Fibroblast of the aortic adventitia (primary cell): ENCODE data around the gene ZXDC. TPM values are rescaled to one million over a fixed set of nuclear protein-coding genes. Genes with fewer than 3 reads are reported as not detected.

ENCODE experiments used
- DNase-seq: peaks from one replicate; pipeline ENCODE4 v3.0.0-alpha.2; 2010; ENCODE audit warnings: low read depth
- H3K4me3 ChIP-seq: 2 replicates; pipeline ENCODE4 v1.5.1; 2011; ENCODE audit warnings: low read depth, mild to moderate bottlenecking, control low read depth, low read length, moderate library complexity
- total RNA-seq: library from RNA; depleted of rRNA; stranded (reverse); fragments of >200 nt; gene quantifications from 2 replicates; pipeline ENCODE4 v1.2.3, GENCODE V29; 2012; ENCODE audit warnings: low replicate concordance
- TF ChIP-seq, protein P1 (sequence below): IDR thresholded peaks from 2 replicates; pipeline ENCODE4 v1.5.1; 2011; ENCODE audit warnings: mild to moderate bottlenecking, low read length, control low read depth, inconsistent platforms; ENCODE audit not compliant: insufficient read depth

Gene ZXDC
- total RNA-seq, 1 donor: 26.7 TPM

DNA sequence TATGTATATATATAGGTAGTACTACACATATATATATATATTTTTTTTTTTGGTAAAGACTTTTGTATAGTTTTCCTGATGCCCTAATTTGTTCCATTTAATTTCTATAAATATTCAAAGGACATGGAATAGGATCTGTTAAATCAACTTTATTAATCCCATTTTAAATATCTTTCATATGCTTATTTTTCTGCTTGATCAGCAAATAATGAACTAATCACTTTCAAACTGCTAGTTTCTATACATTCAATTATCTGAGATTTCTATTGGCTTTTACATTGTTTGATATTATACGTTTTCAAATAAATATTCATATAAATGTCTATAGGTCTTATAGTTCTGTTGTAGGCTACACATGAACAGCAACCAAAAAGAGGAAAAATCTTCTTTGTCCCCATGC, 21.7 kb downstream of the ZXDC start:
- no peak overlapping the region for H3K4me3 ChIP-seq
- DNase-seq: no peak
- TF ChIP-seq, protein P1, sequence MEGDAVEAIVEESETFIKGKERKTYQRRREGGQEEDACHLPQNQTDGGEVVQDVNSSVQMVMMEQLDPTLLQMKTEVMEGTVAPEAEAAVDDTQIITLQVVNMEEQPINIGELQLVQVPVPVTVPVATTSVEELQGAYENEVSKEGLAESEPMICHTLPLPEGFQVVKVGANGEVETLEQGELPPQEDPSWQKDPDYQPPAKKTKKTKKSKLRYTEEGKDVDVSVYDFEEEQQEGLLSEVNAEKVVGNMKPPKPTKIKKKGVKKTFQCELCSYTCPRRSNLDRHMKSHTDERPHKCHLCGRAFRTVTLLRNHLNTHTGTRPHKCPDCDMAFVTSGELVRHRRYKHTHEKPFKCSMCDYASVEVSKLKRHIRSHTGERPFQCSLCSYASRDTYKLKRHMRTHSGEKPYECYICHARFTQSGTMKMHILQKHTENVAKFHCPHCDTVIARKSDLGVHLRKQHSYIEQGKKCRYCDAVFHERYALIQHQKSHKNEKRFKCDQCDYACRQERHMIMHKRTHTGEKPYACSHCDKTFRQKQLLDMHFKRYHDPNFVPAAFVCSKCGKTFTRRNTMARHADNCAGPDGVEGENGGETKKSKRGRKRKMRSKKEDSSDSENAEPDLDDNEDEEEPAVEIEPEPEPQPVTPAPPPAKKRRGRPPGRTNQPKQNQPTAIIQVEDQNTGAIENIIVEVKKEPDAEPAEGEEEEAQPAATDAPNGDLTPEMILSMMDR: no peak

DNA sequence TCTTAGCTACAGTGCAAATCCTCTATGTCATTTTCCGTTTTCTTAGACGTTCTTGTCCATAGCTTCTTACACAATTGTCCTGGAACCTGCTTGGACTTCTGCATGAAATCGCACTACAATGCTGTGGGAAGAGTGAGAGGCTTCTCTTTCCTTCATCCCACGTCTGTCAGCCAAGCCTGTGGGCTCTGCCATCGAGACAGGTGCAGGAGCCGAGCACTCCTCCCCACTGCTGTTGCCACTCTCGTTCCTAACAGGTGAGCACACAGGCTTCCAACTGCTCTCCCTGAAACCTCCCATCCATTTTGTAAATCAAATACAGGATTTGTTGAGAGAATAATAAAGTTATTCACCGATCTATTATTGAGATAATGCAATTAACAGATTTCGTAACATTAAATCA, 23.5 kb downstream of the ZXDC start:
- no peak for DNase-seq
- TF ChIP-seq, protein P1: no peak
- no peak overlapping the region for H3K4me3 ChIP-seq

DNA sequence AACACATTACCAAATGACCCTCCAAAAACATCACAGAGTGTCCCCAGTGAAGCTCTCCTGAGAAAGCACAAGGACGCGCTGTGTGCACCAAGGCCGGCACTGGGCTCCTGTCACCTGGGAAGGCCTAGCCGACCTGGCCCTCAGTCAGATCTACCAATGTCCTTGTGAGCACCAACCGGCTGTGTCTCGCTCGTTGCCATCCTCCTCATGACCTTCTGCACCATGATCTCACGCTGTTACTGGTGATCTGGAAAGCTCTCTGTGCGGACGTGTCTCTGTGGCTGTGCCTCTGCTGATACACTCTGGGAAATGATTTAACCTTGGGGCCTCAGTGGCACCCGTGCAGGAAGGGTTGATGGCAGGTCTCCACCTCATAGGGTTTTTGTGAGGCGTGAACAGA, 24.2 kb downstream of the ZXDC start:
- TF ChIP-seq, protein P1: no peak
- DNase-seq: no peak
- no peak overlapping the region for H3K4me3 ChIP-seq

DNA sequence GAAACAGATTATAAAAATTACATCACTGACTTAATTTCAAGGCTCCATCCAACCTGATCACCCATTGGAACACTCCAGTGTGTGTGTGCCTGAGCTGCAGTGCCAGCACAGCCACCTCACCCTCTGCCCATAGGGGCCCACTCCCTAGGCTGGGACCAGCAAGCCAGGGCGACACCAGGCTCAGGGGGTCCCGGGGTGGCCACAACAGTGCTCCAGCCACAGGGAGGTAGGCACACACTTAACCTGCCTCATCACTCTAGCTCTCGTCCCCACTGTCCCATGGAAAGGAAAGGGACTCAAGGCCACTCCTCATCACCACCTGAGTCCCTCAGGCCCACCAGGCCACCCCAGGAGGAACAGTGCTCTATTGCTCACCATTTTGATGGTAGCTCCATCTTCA, 24.9 kb downstream of the ZXDC start:
- DNase-seq: no peak
- no peak overlapping the region for H3K4me3 ChIP-seq
- TF ChIP-seq, protein P1: no peak

DNA sequence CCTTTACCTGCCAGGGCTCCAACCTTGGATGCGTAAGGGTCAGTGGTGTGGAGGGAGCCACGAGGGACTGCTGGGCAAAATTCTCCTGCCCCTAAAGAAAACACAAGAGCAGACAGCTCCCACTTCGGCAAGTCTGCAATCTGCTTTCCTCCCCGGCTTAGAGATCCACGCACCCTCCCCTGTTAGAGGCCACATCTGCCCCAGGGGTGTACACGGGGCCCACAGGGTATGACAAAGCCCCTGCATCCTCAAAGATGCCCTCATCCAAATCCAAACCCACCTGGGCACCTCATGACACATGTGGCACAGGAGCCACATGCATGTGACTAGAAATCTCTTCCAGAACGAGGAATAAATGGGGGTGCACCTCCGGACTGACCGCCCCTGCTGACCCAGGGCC, 25.5 kb downstream of the ZXDC start:
- TF ChIP-seq, protein P1: no peak
- no peak overlapping the region for H3K4me3 ChIP-seq
- no peak for DNase-seq

DNA sequence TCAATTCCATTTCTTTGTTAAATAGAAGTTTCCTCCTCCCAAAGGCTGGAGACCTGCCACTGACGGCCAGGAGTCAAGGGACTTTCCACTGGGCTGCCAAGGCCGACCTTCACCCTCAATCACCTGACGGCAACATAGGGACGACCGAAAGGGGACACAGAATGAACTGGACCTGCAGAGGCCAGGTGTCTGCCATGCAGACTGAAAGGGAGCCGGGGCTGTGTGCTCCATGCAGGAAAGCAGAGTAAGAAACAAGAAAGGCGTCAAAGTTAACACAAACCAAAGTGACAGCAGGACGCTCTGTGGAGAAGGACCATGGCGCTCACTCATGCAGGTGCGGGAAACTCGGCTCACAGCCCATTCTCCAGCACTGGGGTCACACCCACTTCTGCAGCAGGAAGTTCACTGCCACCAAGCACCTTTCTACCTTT, 26.1 kb downstream of the ZXDC start:
- TF ChIP-seq, protein P1: no peak
- H3K4me3 ChIP-seq: no peak overlapping the region
- no peak for DNase-seq

DNA sequence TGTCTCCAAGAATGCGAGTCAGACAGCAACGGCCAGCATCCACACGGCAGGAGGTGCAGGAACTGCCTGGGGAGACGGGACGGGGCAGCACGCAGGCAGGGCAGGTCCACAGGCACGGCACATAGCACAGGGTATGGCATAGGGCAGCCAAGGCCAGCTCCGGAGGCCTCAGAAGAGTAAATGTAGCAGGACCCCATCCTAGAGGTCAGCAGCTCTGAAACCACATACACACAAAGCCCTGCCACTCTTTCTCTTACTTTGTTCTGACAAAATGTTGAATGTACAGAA, 26.9 kb downstream of the ZXDC start:
- no peak for DNase-seq
- H3K4me3 ChIP-seq: no peak overlapping the region
- TF ChIP-seq, protein P1: no peak
